ENCODE data around the gene CACNA1D.

GRCh38 chr3:53694046-53694445, 199.6 kb downstream of the CACNA1D start:
- TF ChIP-seq, protein P1, sequence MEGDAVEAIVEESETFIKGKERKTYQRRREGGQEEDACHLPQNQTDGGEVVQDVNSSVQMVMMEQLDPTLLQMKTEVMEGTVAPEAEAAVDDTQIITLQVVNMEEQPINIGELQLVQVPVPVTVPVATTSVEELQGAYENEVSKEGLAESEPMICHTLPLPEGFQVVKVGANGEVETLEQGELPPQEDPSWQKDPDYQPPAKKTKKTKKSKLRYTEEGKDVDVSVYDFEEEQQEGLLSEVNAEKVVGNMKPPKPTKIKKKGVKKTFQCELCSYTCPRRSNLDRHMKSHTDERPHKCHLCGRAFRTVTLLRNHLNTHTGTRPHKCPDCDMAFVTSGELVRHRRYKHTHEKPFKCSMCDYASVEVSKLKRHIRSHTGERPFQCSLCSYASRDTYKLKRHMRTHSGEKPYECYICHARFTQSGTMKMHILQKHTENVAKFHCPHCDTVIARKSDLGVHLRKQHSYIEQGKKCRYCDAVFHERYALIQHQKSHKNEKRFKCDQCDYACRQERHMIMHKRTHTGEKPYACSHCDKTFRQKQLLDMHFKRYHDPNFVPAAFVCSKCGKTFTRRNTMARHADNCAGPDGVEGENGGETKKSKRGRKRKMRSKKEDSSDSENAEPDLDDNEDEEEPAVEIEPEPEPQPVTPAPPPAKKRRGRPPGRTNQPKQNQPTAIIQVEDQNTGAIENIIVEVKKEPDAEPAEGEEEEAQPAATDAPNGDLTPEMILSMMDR (IDR thresholded peaks at IDR 0.05): no peak
- TF ChIP-seq POLR2A (IDR thresholded peaks at IDR 0.05): no peak
- TF ChIP-seq POLR2AphosphoS5 (IDR thresholded peaks at IDR 0.05): no peak
- no peak for TF ChIP-seq EP300 (IDR thresholded peaks at IDR 0.05; ENCODE audit: low read depth)
